Adrenal gland (tissue), 5 donors: ENCODE data around the gene TARS3.

Source experiments
- CTCF ChIP-seq, 6 experiments: fragments of 450-650 bp in 4 of 6; fragments of 200-600 bp in 2 of 6; sonication (generic) in 1 of 6; IDR thresholded peaks; 1 replicate in 5 of 6; 2 replicates in 1 of 6; pipeline versions ENCODE4 v1.5.1 to v1.8.0; 2016 to 2021; ENCODE audit warnings: antibody characterized with exemption in 6 of 6, mild to moderate bottlenecking in 2 of 6, moderate library complexity in 1 of 6
- POLR2A ChIP-seq, 2 donors: fragments of 450-650 bp; IDR thresholded peaks; one replicate each; pipeline ENCODE4 v1.6.1; 2017; ENCODE audit warnings: antibody characterized with exemption in 2 of 2, mild to moderate bottlenecking in 2 of 2, moderate library complexity in 1 of 2
- donor health status: DM: no; HTN: no; CAD: no.

DNA sequence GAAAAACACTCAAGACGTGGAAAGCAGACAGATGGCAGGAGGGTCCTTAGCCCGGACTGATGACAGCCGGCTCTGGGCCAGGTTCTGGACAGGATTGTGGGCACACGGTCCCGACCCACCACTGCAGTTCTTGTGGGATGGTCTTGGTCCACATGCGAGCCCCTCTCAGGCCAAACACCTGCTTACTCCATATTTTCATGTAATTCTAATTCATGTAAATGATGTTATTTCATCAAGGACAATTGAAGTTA lies 104.7 kb downstream of the TARS3 start:
- TF ChIP-seq CTCF (IDR thresholded peaks at IDR 0.05) = no peak
- TF ChIP-seq POLR2A (IDR thresholded peaks at IDR 0.05) = no peak
